Measurements from ENCODE around the gene PLXNB2. TPM values are rescaled to one million over a fixed set of nuclear protein-coding genes. Genes with fewer than 3 reads are reported as not detected.

PLXNB2 gene
- polyA plus RNA-seq, 1 donor from 2014 or later = 38.6 TPM

- Histone ChIP-seq H3K27me3 (ENCODE audit: insufficient read depth, low read depth, low read length) (no peaks in the 10 kb centered on the region), H4K20me1 (ENCODE audit: insufficient read depth) (no peaks in the 10 kb centered on the region), H3K9ac (ENCODE audit: low read length) (peak overlapping the region; percentile 71), H3K36me3 (ENCODE audit: insufficient read depth, low read length) (no peaks in the 10 kb centered on the region), H3K4me2 (ENCODE audit: low read length) (no peak overlapping the region), H3K4me3 (ENCODE audit: low read length) (peak overlapping the region; percentile 75), H3K27ac (ENCODE audit: low read length) (no peak overlapping the region), H3K9me2 (ENCODE audit: insufficient read depth, low read length) (no peaks in the 10 kb centered on the region), H3K9me3 (ENCODE audit: low read length) (no peaks in the 10 kb centered on the region), H3K79me2 (replicated peaks; ENCODE audit: insufficient read depth, low read length) (no peaks in the 10 kb centered on the region), H2AFZ (ENCODE audit: low read depth, low read length) (no peak overlapping the region), H3F3A (ENCODE audit: insufficient read depth, low read length, poor library complexity, severe bottlenecking) (no peaks in the 10 kb centered on the region)
- TF ChIP-seq EZH2 (IDR thresholded peaks at IDR 0.05; ENCODE audit: borderline replicate concordance, insufficient read depth, low read length, poor library complexity, severe bottlenecking) = no peak
Measured at GRCh38 chr22:50251477-50252081, 55.9 kb downstream of the PLXNB2 start.

- H3K27me3 ChIP-seq (ENCODE audit: insufficient read depth, low read depth, low read length) = no peaks in the 10 kb centered on the region
- H3K4me3 ChIP-seq (ENCODE audit: low read length) = peak within 1 kb of the TSS; percentile 75
- H3K79me2 ChIP-seq (replicated peaks; ENCODE audit: insufficient read depth, low read length) = no peaks in the 10 kb centered on the region
- H3K4me2 ChIP-seq (ENCODE audit: low read length) = peak within 1 kb of the TSS; percentile 30
- H3K9me2 ChIP-seq (ENCODE audit: insufficient read depth, low read length) = no peaks in the 10 kb centered on the region
- TF ChIP-seq POLR2AphosphoS5 (IDR thresholded peaks at IDR 0.05) (peak; percentile 25), MXI1 (conservative IDR thresholded peaks at IDR 0.05; ENCODE audit: poor library complexity, severe bottlenecking) (peak; percentile 37), TAF1 (IDR thresholded peaks at IDR 0.05; ENCODE audit: low read depth) (no peak)
- peak within 1 kb of the TSS; percentile 28 for H3K27ac ChIP-seq (ENCODE audit: low read length)
- no peaks in the 10 kb centered on the region for H3K36me3 ChIP-seq (ENCODE audit: insufficient read depth, low read length)
- H3K9me3 ChIP-seq (ENCODE audit: low read length) = no peaks in the 10 kb centered on the region
- H3F3A ChIP-seq (ENCODE audit: insufficient read depth, low read length, poor library complexity, severe bottlenecking) = no peaks in the 10 kb centered on the region
- H2AFZ ChIP-seq (ENCODE audit: low read depth, low read length) = peak within 1 kb of the TSS; percentile 14
- peak within 1 kb of the TSS; percentile 71 for H3K9ac ChIP-seq (ENCODE audit: low read length)
- H4K20me1 ChIP-seq (ENCODE audit: insufficient read depth) = no peaks in the 10 kb centered on the region
Measured at GRCh38 chr22:50250555-50251476, 56.6 kb downstream of the PLXNB2 start, which contains the start of gene HDAC10. HDAC10 (minus strand) TSS chr22:50251265; CDS start chr22:50251032, 233 bp downstream.

- Histone ChIP-seq H3K9ac (ENCODE audit: low read length) (peak overlapping the region; percentile 71), H3F3A (ENCODE audit: insufficient read depth, low read length, poor library complexity, severe bottlenecking) (no peaks in the 10 kb centered on the region), H3K36me3 (ENCODE audit: insufficient read depth, low read length) (no peaks in the 10 kb centered on the region), H2AFZ (ENCODE audit: low read depth, low read length) (no peak overlapping the region), H4K20me1 (ENCODE audit: insufficient read depth) (no peaks in the 10 kb centered on the region), H3K79me2 (replicated peaks; ENCODE audit: insufficient read depth, low read length) (no peaks in the 10 kb centered on the region), H3K27ac (ENCODE audit: low read length) (no peak overlapping the region), H3K9me3 (ENCODE audit: low read length) (no peaks in the 10 kb centered on the region), H3K9me2 (ENCODE audit: insufficient read depth, low read length) (no peaks in the 10 kb centered on the region), H3K4me3 (ENCODE audit: low read length) (peak overlapping the region; percentile 75), H3K4me2 (ENCODE audit: low read length) (no peak overlapping the region), H3K27me3 (ENCODE audit: insufficient read depth, low read depth, low read length) (no peaks in the 10 kb centered on the region)
- TF ChIP-seq MXI1 (conservative IDR thresholded peaks at IDR 0.05; ENCODE audit: poor library complexity, severe bottlenecking) (no peak), EZH2 (IDR thresholded peaks at IDR 0.05; ENCODE audit: borderline replicate concordance, insufficient read depth, low read length, poor library complexity, severe bottlenecking) (no peak)
- TF ChIP-seq, protein P1, sequence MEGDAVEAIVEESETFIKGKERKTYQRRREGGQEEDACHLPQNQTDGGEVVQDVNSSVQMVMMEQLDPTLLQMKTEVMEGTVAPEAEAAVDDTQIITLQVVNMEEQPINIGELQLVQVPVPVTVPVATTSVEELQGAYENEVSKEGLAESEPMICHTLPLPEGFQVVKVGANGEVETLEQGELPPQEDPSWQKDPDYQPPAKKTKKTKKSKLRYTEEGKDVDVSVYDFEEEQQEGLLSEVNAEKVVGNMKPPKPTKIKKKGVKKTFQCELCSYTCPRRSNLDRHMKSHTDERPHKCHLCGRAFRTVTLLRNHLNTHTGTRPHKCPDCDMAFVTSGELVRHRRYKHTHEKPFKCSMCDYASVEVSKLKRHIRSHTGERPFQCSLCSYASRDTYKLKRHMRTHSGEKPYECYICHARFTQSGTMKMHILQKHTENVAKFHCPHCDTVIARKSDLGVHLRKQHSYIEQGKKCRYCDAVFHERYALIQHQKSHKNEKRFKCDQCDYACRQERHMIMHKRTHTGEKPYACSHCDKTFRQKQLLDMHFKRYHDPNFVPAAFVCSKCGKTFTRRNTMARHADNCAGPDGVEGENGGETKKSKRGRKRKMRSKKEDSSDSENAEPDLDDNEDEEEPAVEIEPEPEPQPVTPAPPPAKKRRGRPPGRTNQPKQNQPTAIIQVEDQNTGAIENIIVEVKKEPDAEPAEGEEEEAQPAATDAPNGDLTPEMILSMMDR (IDR thresholded peaks at IDR 0.05; ENCODE audit: poor library complexity, severe bottlenecking) = no peak
Measured at GRCh38 chr22:50250249-50250554, 57.2 kb downstream of the PLXNB2 start.

Data from neural cell (in vitro differentiated cells).